ENCODE measurements around the gene PRELID1.

The PRELID1 gene

GRCh38 chr5:177269232-177269895 lies 34.2 kb upstream of the PRELID1 start:
- no peaks in the 10 kb centered on the region for H3K4me1 ChIP-seq (ENCODE audit: insufficient read depth, insufficient read length)
- no peak overlapping the region for H3K4me3 ChIP-seq (ENCODE audit: insufficient read length, low read depth)
- DNase-seq (ENCODE audit: low read depth, low spot score), result no peak
- H3K27me3 ChIP-seq (ENCODE audit: insufficient read depth, insufficient read length), result no peaks in the 10 kb centered on the region
- no peak overlapping the region for H3K9ac ChIP-seq (ENCODE audit: insufficient read length, low read depth)
- H3K36me3 ChIP-seq (ENCODE audit: insufficient read depth, insufficient read length, low read length), result peaks cover 88% of the 10 kb centered on the region
- TF ChIP-seq SUZ12 (IDR thresholded peaks at IDR 0.05; ENCODE audit: extremely low read depth, insufficient read depth, insufficient read length) (no peak), YY1 (IDR thresholded peaks at IDR 0.05; ENCODE audit: insufficient read depth, insufficient read length) (no peak), ZNF274 (IDR thresholded peaks at IDR 0.05; ENCODE audit: low read depth, low read length) (no peak)
- no peaks in the 10 kb centered on the region for H3K9me3 ChIP-seq (ENCODE audit: insufficient read depth, low read length)

- no peak for TF ChIP-seq SUZ12 (IDR thresholded peaks at IDR 0.05; ENCODE audit: extremely low read depth, insufficient read depth, insufficient read length)
- TF ChIP-seq ZNF274 (IDR thresholded peaks at IDR 0.05; ENCODE audit: low read depth, low read length), result no peak
- no peak for TF ChIP-seq YY1 (IDR thresholded peaks at IDR 0.05; ENCODE audit: insufficient read depth, insufficient read length)
- H3K9me3 ChIP-seq (ENCODE audit: insufficient read depth, low read length), result no peaks in the 10 kb centered on the region
- no peak for DNase-seq (ENCODE audit: low read depth, low spot score)
- no peak overlapping the region for H3K9ac ChIP-seq (ENCODE audit: insufficient read length, low read depth)
- H3K4me1 ChIP-seq (ENCODE audit: insufficient read depth, insufficient read length), result no peaks in the 10 kb centered on the region
- no peak overlapping the region for H3K4me3 ChIP-seq (ENCODE audit: insufficient read length, low read depth)
- no peaks in the 10 kb centered on the region for H3K27me3 ChIP-seq (ENCODE audit: insufficient read depth, insufficient read length)
- peaks cover 88% of the 10 kb centered on the region for H3K36me3 ChIP-seq (ENCODE audit: insufficient read depth, insufficient read length, low read length)
Observed at GRCh38 chr5:177269976-177270375, 33.6 kb upstream of the PRELID1 start.

GRCh38 chr5:177270653-177271052 lies 32.9 kb upstream of the PRELID1 start:
- H3K9me3 ChIP-seq (ENCODE audit: insufficient read depth, low read length), result no peaks in the 10 kb centered on the region
- no peaks in the 10 kb centered on the region for H3K4me1 ChIP-seq (ENCODE audit: insufficient read depth, insufficient read length)
- H3K27me3 ChIP-seq (ENCODE audit: insufficient read depth, insufficient read length), result no peaks in the 10 kb centered on the region
- TF ChIP-seq ZNF274 (IDR thresholded peaks at IDR 0.05; ENCODE audit: low read depth, low read length) (no peak), YY1 (IDR thresholded peaks at IDR 0.05; ENCODE audit: insufficient read depth, insufficient read length) (no peak), SUZ12 (IDR thresholded peaks at IDR 0.05; ENCODE audit: extremely low read depth, insufficient read depth, insufficient read length) (no peak)
- no peak overlapping the region for H3K9ac ChIP-seq (ENCODE audit: insufficient read length, low read depth)
- no peak for DNase-seq (ENCODE audit: low read depth, low spot score)
- H3K4me3 ChIP-seq (ENCODE audit: insufficient read length, low read depth), result no peak overlapping the region
- peaks cover 82% of the 10 kb centered on the region for H3K36me3 ChIP-seq (ENCODE audit: insufficient read depth, insufficient read length, low read length)

- no peaks in the 10 kb centered on the region for H3K4me1 ChIP-seq (ENCODE audit: insufficient read depth, insufficient read length)
- peaks cover 82% of the 10 kb centered on the region for H3K36me3 ChIP-seq (ENCODE audit: insufficient read depth, insufficient read length, low read length)
- TF ChIP-seq YY1 (IDR thresholded peaks at IDR 0.05; ENCODE audit: insufficient read depth, insufficient read length) (no peak), SUZ12 (IDR thresholded peaks at IDR 0.05; ENCODE audit: extremely low read depth, insufficient read depth, insufficient read length) (no peak), ZNF274 (IDR thresholded peaks at IDR 0.05; ENCODE audit: low read depth, low read length) (no peak)
- no peak overlapping the region for H3K4me3 ChIP-seq (ENCODE audit: insufficient read length, low read depth)
- H3K9me3 ChIP-seq (ENCODE audit: insufficient read depth, low read length), result no peaks in the 10 kb centered on the region
- no peaks in the 10 kb centered on the region for H3K27me3 ChIP-seq (ENCODE audit: insufficient read depth, insufficient read length)
- H3K9ac ChIP-seq (ENCODE audit: insufficient read length, low read depth), result no peak overlapping the region
- no peak for DNase-seq (ENCODE audit: low read depth, low spot score)
Observed at GRCh38 chr5:177271113-177271512, 32.5 kb upstream of the PRELID1 start.

DNA sequence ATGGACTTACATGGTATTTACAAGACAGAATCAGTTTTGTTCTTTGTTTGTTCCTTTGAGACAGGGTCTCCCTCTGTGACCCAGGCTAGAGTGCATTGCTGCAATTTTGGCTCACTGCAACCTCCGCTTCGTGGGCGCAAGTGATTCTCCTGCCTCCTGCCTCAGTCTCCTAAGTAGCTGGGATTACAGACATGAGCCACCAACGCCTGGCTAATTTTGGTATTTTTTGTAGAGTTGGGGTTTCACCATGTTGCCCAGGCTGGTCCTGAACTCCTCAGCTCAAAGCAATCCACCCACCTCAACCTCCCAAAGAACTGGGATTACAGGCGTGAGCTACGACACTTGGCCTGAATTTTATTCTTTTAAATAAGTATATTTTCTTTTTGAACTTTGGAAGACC lies 27.7 kb upstream of the PRELID1 start:
- TF ChIP-seq YY1 (IDR thresholded peaks at IDR 0.05; ENCODE audit: insufficient read depth, insufficient read length) (no peak), SUZ12 (IDR thresholded peaks at IDR 0.05; ENCODE audit: extremely low read depth, insufficient read depth, insufficient read length) (no peak), ZNF274 (IDR thresholded peaks at IDR 0.05; ENCODE audit: low read depth, low read length) (no peak)
- Histone ChIP-seq H3K9ac (ENCODE audit: insufficient read length, low read depth) (no peak overlapping the region), H3K4me1 (ENCODE audit: insufficient read depth, insufficient read length) (no peaks in the 10 kb centered on the region), H3K36me3 (ENCODE audit: insufficient read depth, insufficient read length, low read length) (peaks cover 75% of the 10 kb centered on the region), H3K4me3 (ENCODE audit: insufficient read length, low read depth) (no peak overlapping the region), H3K9me3 (ENCODE audit: insufficient read depth, low read length) (no peaks in the 10 kb centered on the region), H3K27me3 (ENCODE audit: insufficient read depth, insufficient read length) (no peaks in the 10 kb centered on the region)
- DNase-seq (ENCODE audit: low read depth, low spot score), result no peak

GRCh38 chr5:177276886-177277285 lies 26.7 kb upstream of the PRELID1 start:
- Histone ChIP-seq H3K4me3 (ENCODE audit: insufficient read length, low read depth) (no peak overlapping the region), H3K4me1 (ENCODE audit: insufficient read depth, insufficient read length) (no peaks in the 10 kb centered on the region), H3K9ac (ENCODE audit: insufficient read length, low read depth) (no peak overlapping the region), H3K36me3 (ENCODE audit: insufficient read depth, insufficient read length, low read length) (peaks cover 76% of the 10 kb centered on the region), H3K9me3 (ENCODE audit: insufficient read depth, low read length) (no peaks in the 10 kb centered on the region), H3K27me3 (ENCODE audit: insufficient read depth, insufficient read length) (no peaks in the 10 kb centered on the region)
- DNase-seq (ENCODE audit: low read depth, low spot score), result no peak
- no peak for TF ChIP-seq SUZ12 (IDR thresholded peaks at IDR 0.05; ENCODE audit: extremely low read depth, insufficient read depth, insufficient read length)
- no peak for TF ChIP-seq ZNF274 (IDR thresholded peaks at IDR 0.05; ENCODE audit: low read depth, low read length)
- no peak for TF ChIP-seq YY1 (IDR thresholded peaks at IDR 0.05; ENCODE audit: insufficient read depth, insufficient read length)

- Histone ChIP-seq H3K9me3 (ENCODE audit: insufficient read depth, low read length) (no peaks in the 10 kb centered on the region), H3K4me3 (ENCODE audit: insufficient read length, low read depth) (no peak overlapping the region), H3K27me3 (ENCODE audit: insufficient read depth, insufficient read length) (no peaks in the 10 kb centered on the region), H3K36me3 (ENCODE audit: insufficient read depth, insufficient read length, low read length) (peaks cover 73% of the 10 kb centered on the region), H3K9ac (ENCODE audit: insufficient read length, low read depth) (no peak overlapping the region), H3K4me1 (ENCODE audit: insufficient read depth, insufficient read length) (no peaks in the 10 kb centered on the region)
- no peak for DNase-seq (ENCODE audit: low read depth, low spot score)
- TF ChIP-seq YY1 (IDR thresholded peaks at IDR 0.05; ENCODE audit: insufficient read depth, insufficient read length) (no peak), SUZ12 (IDR thresholded peaks at IDR 0.05; ENCODE audit: extremely low read depth, insufficient read depth, insufficient read length) (no peak), ZNF274 (IDR thresholded peaks at IDR 0.05; ENCODE audit: low read depth, low read length) (no peak)
Observed at GRCh38 chr5:177288191-177288590, 15.4 kb upstream of the PRELID1 start.

All from NT2/D1 (cell line).